Inferior parietal cortex (tissue), 1 donor: Measurements from ENCODE around the gene POLD4.
A peak's percentile ranks its signal among the peaks of the same experiment; 100 is the strongest.

Experiments
- DNase-seq: peaks from one replicate; pipeline ENCODE4 v3.0.0-alpha.2; 2016; ENCODE audit errors: extremely low spot score

POLD4 gene

DNA sequence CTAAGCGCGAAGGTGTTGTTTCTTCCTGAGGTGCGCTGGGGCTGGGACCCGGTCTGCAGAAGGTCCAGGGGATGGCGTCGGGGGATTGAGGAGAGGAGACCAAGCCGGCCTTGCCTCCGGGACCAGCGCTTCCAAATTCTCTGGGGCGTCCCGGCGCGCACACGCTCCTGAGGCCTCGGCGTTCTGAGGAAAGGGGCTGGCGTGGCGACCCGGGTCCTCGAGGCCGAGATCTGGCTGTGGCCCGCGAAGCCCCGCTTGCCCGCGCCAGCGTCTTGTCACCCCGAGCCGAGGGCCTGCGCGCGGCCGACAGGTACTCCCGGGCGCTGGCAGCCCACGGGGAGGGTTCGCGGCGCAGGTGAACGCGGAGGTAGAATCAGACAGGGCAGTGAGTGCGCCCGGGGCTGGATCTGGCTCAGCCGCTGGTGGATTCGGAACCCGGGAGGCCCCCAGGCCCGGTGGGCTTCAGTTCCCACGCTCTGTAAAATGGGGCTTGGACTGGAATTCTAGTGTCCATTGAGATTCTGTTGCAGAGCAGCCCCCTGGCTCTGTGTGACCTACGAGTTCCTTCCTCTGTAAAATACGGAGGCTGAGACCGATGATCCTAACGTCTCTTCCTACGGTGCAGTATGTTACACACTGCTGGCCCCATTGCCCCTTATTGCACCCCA lies 35.3 kb downstream of the POLD4 start:
- no peak for DNase-seq

GRCh38 chr11:67317205-67317887 lies 36.0 kb downstream of the POLD4 start:
- DNase-seq = peak; percentile 99

DNA sequence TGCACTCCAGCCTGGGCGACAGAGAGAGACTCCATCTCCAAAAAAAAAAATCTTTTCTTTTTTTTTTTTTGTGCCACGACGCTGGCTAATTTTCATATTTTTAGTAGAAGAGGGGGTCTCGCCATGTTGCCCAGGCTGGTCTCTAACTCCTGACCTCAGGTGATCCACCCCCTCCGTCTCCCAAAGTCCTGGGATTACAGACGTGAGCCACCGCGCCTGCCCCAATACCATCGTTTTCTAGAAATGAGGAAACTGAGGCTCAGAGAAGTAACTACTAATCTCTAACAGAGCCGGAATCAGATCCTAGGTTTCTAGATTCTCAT lies 36.5 kb downstream of the POLD4 start:
- no peak for DNase-seq

DNA sequence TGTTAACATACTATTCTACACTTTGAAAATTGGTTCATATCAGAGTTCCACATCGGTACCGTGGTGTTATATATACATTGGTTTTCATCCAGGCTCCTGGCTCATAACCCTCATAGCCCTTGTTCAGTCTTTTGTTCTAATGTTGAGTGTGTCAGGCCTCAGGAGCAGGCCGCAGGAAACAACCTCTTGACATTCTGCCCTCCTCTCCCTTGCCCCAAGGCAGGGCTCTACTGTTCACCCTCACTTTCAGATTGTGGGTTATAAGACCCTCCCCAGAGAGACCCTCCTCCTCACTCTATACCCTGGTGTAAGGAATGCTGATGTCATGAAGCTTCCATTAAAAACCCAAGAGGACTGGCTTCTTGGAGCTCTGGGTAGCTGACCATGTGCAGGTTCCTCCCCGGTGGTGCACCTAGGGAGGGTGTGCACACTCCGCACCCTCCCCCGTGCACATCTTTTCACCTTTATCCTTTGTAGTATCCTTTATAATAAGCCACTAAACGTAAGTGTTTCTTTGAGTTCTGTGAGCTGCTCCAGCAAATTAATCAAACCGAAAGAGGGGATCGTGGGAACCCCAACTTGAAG lies 37.9 kb downstream of the POLD4 start:
- no peak for DNase-seq

DNA sequence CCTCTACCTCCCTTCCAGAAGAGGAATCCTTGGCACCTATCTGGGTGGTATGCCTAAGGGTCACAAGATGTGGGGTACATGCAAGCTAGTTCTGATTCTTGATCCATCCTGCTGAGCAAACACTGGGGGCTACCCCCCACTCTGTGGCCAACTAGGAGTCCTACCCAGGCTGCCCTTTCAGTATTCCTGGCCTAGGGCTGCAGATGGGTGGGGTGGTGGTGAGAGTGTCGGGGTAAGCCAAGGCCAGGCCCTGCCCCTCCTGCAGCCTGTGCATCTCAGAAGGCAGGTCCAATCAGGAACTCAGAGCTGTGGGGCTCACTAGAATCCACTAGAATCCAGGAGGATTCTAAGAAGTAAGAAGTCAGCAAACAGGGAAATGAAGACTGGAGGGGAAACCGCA lies 39.1 kb downstream of the POLD4 start:
- no peak for DNase-seq

DNA sequence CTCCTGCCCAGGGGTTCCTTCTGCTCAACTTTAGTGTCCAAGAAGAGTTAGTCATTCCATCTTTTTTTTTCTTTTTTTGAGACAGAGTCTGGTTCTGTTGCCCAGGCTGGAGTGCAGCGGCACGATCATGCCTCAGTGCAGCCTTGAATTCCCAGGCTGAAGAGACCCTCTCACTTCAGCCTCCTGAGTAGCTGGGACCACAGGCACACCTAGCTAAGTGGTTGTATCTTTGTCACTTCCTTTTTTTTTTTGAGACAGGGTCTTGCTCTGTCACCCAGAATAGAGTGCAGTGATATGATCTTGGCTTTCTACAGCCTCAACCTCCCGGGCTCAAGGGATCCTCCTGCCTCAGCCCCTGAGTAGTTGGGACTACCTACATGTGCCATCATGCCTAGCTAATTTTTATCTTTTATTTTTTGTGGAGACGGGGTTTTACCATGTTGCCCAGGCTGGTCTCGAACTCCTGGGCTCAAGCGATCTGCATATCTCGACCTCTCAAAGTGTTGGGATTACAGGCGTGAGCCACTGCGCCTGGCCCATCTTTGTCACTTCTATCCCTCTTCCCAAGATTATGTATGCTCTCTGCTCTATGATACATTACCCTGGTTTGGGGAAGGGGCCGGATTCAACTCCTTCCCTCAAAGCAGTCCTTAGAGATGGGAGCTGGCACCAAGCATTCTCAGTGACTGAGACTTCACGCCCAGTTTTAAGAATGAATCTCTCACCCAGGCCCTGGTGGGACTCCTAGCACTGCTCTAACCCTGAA lies 40.0 kb downstream of the POLD4 start:
- no peak for DNase-seq

DNA sequence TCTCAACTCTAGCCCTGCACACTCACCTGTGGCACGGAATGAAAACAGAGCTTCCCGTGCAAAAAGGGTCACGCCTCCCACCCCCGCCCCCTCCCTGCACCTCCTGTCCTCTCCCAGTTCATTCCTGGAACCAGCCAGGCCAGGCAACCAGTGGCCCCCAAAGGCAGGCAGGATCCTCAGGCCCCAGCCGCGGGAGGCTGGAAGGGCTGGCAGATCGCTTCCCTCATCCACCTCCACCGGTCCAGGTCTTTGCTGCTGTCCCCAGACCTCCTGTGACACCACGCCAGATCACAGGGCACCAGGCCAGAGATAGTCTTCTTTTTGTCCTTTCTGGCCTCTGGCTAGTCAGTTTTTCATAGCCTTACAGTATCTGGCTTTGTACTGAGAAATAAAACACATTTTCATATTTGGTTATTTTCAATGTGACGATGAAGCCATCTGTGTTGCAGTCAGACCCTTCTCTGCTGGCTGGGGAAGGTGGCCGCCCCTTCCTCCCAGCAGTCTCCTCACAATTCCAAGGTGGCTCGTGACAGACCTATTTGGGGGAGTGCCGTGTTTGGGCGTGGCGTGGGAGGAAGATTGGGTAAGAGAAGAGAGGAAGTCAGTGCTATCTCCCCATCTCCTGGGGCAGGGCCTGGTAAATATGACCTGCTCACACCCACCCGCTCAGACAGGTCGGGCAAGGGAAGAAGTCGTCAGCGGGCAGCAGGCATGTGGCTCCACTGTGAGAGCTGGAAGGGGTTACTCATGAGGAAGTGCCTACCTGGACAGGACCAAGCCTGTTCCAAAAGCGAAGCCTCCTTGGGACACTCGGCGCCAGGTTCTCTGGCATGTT lies 40.9 kb downstream of the POLD4 start:
- no peak for DNase-seq

DNA sequence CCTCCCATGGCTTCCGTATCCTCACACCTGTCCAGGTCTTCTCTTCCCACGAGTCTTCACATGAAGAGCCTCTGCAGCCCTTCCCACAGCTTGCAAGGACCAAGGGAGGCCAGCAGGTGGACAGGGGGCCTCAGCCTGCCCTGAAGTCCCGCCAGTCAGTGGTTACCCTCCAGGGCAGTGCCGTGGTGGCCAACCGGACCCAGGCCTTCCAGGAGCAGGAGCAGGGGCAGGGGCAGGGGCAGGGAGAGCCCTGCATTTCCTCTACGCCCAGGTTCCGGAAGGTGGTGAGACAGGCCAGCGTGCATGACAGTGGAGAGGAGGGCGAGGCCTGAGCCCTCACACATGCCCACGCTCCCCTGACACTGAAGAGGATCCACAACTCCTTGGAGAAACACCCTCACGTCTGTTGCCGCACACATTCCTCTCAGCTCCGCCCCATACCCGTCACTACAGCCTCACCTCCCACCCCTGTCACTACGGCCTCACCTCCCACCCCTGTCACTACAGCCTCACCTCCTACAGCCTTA lies 41.7 kb downstream of the POLD4 start:
- DNase-seq = no peak

DNA sequence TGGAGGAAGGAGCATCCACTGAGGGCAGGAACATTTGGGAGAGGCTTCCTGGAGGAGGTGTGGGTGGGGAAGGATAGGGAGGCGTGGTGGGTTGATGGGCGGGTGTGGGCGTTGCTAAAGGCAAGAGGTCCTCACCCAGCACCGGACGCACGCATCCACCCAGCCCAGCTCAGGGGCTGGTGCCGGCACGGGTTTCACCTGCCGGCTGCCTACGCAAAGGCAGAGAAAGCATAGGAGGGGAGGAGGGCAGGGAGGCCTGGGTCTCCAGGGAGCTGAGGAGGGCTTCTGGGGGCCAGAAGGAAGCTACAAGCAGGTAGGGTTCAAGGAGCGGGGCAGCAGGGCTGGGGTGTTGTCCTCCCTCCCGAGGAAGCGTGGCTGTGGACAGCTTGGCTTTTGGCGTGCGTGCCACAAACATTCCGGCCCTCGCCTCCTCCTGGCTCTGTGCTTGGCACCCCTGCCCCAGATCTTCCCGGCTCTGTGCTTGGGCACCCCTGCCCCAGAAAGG lies 42.2 kb downstream of the POLD4 start:
- no peak for DNase-seq

DNA sequence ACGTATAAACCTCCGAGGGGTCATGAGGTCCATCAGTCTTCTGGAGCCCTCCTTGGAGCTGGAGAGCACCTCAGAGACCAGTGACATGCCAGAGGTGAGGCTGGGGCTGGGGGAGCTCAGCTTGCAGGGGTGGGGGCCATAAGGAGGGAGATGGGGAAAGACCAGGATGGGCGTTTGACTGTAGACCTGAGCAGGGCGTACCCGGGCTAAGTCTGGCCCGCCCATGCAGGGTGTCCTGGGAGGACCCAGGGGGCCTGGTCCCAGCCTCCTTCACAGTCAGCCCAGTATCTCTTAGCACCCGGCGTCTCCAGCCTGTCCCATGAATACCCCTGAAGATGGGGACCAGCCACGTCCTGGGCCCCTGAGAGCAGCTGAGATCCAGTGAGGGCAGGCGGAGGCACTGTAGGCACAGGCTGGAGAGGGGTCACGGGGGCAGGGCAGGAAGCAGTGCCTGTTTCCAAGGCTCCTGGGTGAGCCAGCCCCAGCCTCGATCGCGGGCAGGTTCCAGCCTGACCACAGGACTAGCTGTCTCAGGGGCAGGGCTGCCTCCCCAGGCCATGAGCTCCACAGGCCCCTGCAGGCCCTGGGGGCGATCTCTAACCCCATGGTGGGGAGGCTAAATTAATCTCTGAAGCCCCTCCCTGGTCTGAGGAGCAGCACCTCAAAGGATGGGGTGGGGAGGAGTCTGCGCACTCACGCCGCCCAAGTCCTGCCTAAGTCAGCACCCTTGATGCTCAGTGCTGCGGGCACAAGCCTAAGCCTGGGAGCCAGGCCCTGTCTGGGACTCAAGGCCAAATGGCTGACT lies 42.9 kb downstream of the POLD4 start:
- no peak for DNase-seq

DNA sequence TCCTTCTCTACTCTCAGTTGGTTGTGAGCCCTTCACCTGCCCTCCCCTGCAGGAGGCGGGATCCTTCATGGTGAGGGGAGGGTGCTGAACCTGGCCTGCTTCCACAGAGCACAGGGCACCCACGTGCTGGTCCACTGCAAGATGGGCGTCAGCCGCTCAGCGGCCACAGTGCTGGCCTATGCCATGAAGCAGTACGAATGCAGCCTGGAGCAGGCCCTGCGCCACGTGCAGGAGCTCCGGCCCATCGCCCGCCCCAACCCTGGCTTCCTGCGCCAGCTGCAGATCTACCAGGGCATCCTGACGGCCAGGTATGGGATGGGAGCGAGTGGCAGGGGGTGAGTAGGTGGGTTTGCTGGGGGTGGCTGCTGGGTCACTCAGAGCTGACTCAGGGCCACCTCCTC lies 43.7 kb downstream of the POLD4 start:
- no peak for DNase-seq

GRCh38 chr11:67309166-67309565 lies 44.2 kb downstream of the POLD4 start:
- DNase-seq = no peak

- DNase-seq = no peak
Observed at GRCh38 chr11:67308031-67308866, 45.1 kb downstream of the POLD4 start.

GRCh38 chr11:67307545-67308001 lies 45.8 kb downstream of the POLD4 start:
- no peak for DNase-seq

DNA sequence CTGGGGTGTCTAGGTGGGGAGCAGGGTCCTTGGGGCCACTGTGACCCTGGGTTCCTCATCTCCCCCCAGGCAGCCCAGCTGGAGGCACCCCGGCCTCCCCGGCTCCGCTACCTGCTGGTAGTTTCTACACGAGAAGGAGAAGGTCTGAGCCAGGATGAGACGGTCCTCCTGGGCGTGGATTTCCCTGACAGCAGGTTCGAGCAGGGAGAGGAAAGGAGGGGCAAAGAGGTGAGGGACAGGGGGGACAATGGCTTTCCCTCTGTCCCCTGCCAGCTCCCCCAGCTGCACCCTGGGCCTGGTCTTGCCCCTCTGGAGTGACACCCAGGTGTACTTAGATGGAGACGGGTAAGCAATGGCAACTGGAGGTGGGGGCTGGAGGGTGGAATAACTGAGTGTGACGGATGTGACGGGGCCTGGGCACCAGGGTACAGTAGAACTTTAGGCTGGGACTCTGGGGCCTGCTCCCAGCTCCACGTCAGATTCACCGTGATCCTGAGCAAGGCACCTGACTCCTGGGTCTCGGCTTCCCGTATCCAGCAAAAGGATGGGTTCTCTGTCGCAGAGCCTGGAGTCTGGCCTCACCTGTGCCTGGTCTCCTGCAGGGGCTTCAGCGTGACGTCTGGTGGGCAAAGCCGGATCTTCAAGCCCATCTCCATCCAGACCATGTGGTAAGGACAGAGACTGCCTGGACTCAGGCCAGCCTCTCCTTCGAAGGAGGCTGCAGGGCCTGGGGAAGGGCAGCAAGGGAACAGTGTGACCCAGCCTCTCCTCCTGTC lies 46.4 kb downstream of the POLD4 start:
- DNase-seq = no peak

DNA sequence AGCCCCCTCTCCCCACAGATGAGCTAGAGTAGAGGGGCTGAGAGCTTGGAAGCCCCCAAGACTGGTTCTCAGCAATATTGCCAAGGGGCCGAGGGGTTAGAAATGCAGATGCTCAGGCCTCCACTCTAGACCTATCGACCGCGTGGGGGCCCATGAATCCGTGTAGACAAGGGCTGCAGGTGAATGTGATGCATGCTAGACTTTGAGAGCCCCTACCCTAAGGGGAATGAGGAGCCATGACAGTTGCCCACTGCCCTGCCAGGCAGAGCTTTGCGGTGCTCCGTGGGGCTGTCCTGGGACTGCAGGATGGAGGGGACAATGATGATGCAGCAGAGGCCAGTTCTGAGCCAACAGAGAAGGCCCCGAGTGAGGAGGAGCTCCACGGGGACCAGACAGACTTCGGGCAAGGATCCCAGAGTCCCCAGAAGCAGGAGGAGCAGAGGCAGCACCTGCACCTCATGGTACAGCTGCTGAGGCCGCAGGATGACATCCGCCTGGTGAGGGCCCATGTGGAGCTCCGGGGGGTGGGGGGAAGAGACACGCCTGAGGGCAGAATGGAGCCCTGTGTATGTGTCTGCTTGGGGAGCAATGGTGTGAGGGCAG lies 48.7 kb downstream of the POLD4 start:
- no peak for DNase-seq

- DNase-seq = no peak
Observed at GRCh38 chr11:67303835-67304411, 49.4 kb downstream of the POLD4 start.
